GM12801 (cell line): ENCODE data around the gene NQO1.

Source experiments
- CTCF ChIP-seq: IDR thresholded peaks from one replicate; pipeline ENCODE4 v1.5.1; 2011; ENCODE audit warnings: control low read depth; ENCODE audit not compliant: insufficient read length; ENCODE audit errors: extremely low read depth

NQO1 gene

GRCh38 chr16:69747115-69747514 lies 20.8 kb upstream of the NQO1 start:
- TF ChIP-seq CTCF: no peak

GRCh38 chr16:69745959-69746358 lies 19.6 kb upstream of the NQO1 start:
- TF ChIP-seq CTCF: no peak

- TF ChIP-seq CTCF: no peak
These were observed 18.9 kb upstream of the NQO1 start for GRCh38 chr16:69745232-69745612.

GRCh38 chr16:69744363-69745231 lies 18.2 kb upstream of the NQO1 start:
- TF ChIP-seq CTCF: no peak

GRCh38 chr16:69741951-69742904 lies 15.9 kb upstream of the NQO1 start:
- no peak for TF ChIP-seq CTCF

- no peak for TF ChIP-seq CTCF
These were observed 15.2 kb upstream of the NQO1 start for GRCh38 chr16:69741519-69741918.

GRCh38 chr16:69732101-69732500 lies 5.7 kb upstream of the NQO1 start:
- no peak for TF ChIP-seq CTCF
